HG03457 (cell line): ENCODE results near the gene DNMT3A.

Source experiments
- ATAC-seq: cut with Tn5 transposase; IDR thresholded peaks from one replicate; pipeline ENCODE4 v1.9.1; 2021; ENCODE audit warnings: moderate number of reproducible peaks; ENCODE audit not compliant: unreplicated experiment

The DNMT3A gene

GRCh38 chr2:25307949-25308557, 33.7 kb downstream of the DNMT3A start:
- ATAC-seq: no peak

GRCh38 chr2:25306777-25307368, 34.9 kb downstream of the DNMT3A start:
- ATAC-seq: no peak

- no peak for ATAC-seq
Measured at GRCh38 chr2:25305775-25306174, 36.0 kb downstream of the DNMT3A start.

GRCh38 chr2:25304826-25305596, 36.7 kb downstream of the DNMT3A start:
- no peak for ATAC-seq

GRCh38 chr2:25304321-25304720, 37.4 kb downstream of the DNMT3A start:
- ATAC-seq: no peak

- ATAC-seq: no peak
Measured at GRCh38 chr2:25303633-25304236, 38.0 kb downstream of the DNMT3A start.

GRCh38 chr2:25302758-25303375, 38.9 kb downstream of the DNMT3A start:
- no peak for ATAC-seq

GRCh38 chr2:25301453-25302352, 40.0 kb downstream of the DNMT3A start:
- peak; percentile 88 for ATAC-seq

- ATAC-seq: no peak
Measured at GRCh38 chr2:25300001-25300400, 41.7 kb downstream of the DNMT3A start.

GRCh38 chr2:25298776-25299431, 42.8 kb downstream of the DNMT3A start:
- ATAC-seq: no peak

- no peak for ATAC-seq
Measured at GRCh38 chr2:25297738-25298137, 44.0 kb downstream of the DNMT3A start.

GRCh38 chr2:25295621-25296020, 46.1 kb downstream of the DNMT3A start:
- ATAC-seq: no peak

- peak; percentile 56 for ATAC-seq
Measured at GRCh38 chr2:25294573-25295462, 46.9 kb downstream of the DNMT3A start.

GRCh38 chr2:25293958-25294562, 47.7 kb downstream of the DNMT3A start:
- ATAC-seq: peak; percentile 9

GRCh38 chr2:25293145-25293544, 48.6 kb downstream of the DNMT3A start:
- ATAC-seq: no peak

GRCh38 chr2:25292408-25292807, 49.3 kb downstream of the DNMT3A start:
- ATAC-seq: no peak

GRCh38 chr2:25290811-25291495, 50.8 kb downstream of the DNMT3A start:
- no peak for ATAC-seq
